NT2/D1 (cell line): ENCODE results near the gene PLCB4.

Source experiments
- DNase-seq: peaks from one replicate; pipeline ENCODE4 v3.0.0-alpha.2; 2011; ENCODE audit warnings: low read depth, low spot score
- H3K27me3 ChIP-seq: 2 replicates; pipeline ENCODE4 v1.6.0; 2011; ENCODE audit warnings: mild to moderate bottlenecking; ENCODE audit not compliant: insufficient read length, insufficient read depth
- H3K36me3 ChIP-seq: 2 replicates; pipeline ENCODE4 v1.6.1; 2011; ENCODE audit warnings: mild to moderate bottlenecking, low read length, mixed read lengths; ENCODE audit not compliant: insufficient read depth, insufficient read length
- H3K4me1 ChIP-seq: 2 replicates; pipeline ENCODE4 v1.5.1; 2011; ENCODE audit not compliant: insufficient read depth, insufficient read length
- H3K4me3 ChIP-seq: 2 replicates; pipeline ENCODE4 v1.5.1; 2011; ENCODE audit warnings: low read depth; ENCODE audit not compliant: insufficient read length
- H3K9ac ChIP-seq: 2 replicates; pipeline ENCODE4 v1.6.0; 2011; ENCODE audit warnings: low read depth; ENCODE audit not compliant: insufficient read length
- H3K9me3 ChIP-seq: 2 replicates; pipeline ENCODE4 v1.5.1; 2011; ENCODE audit warnings: mild to moderate bottlenecking, low read length; ENCODE audit not compliant: insufficient read depth
- SUZ12 ChIP-seq: IDR thresholded peaks from 2 replicates; pipeline ENCODE4 v1.6.1; 2011; ENCODE audit not compliant: insufficient read length, insufficient read depth; ENCODE audit errors: extremely low read depth
- YY1 ChIP-seq: IDR thresholded peaks from 2 replicates; pipeline ENCODE4 v1.6.1; 2011; ENCODE audit not compliant: insufficient read length, insufficient read depth
- ZNF274 ChIP-seq: IDR thresholded peaks from 2 replicates; pipeline ENCODE4 v1.6.1; 2011; ENCODE audit warnings: mild to moderate bottlenecking, low read depth, low read length

PLCB4 gene

DNA sequence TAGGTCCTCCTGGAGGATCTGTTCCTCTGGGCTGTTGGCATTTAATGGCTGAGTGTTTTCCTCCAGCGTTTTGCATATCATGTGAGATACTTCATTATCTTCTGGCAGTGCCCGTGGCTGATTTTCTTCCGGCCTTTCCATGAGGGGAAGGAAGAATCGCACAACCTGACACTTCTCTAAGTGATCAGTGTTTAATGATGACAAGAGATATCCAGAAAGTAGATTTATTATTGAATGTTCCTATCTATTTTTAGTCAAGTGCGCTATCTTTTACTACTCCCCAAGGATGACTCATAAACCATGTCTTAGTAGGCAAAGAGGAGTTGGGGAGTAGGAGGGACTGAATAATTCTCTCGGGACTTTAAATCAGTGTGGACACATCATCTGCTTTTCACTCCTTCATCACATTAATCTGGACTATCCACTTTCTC, 149.7 kb downstream of the PLCB4 start:
- no peak for DNase-seq
- H3K36me3 ChIP-seq, result no peaks in the 10 kb centered on the region
- no peak overlapping the region for H3K4me3 ChIP-seq
- no peaks in the 10 kb centered on the region for H3K4me1 ChIP-seq
- H3K9me3 ChIP-seq, result no peaks in the 10 kb centered on the region
- no peak overlapping the region for H3K9ac ChIP-seq
- no peaks in the 10 kb centered on the region for H3K27me3 ChIP-seq
- TF ChIP-seq SUZ12, result no peak
- no peak for TF ChIP-seq ZNF274
- no peak for TF ChIP-seq YY1

DNA sequence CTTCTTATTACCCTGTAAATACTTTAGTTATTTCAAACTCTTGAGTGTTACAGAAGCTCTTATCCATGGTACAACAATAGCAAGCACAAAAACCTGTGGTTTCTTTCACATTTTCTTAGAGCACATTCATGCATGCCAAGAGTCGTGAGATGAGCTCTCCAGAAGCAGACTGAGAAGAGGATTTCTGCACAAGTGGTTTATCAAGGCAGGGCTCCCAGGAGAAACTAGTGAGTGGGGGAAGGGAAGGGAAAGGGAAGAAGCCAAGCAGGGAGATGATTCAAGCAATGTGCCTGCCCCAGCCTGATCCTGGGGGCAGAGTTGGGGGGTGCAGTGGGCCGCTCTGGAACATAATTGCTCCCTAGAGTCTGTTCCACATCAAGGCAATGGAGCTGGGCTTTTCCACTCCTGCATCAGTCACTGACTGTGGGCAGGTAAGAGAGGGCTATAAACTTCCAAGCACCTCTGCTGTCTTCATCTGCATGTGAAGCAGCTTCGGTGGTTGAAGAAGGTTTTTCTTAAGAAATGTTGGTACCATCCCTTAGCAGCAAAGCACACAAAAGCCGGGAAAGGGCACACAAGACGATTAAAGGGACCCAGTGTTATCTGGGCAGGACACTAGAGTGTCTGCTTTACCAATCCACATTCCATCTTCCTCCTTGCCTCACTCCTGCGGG, 152.1 kb downstream of the PLCB4 start:
- H3K4me3 ChIP-seq, result no peak overlapping the region
- H3K4me1 ChIP-seq, result no peaks in the 10 kb centered on the region
- H3K27me3 ChIP-seq, result no peaks in the 10 kb centered on the region
- no peak for DNase-seq
- H3K9ac ChIP-seq, result no peak overlapping the region
- H3K9me3 ChIP-seq, result no peaks in the 10 kb centered on the region
- H3K36me3 ChIP-seq, result no peaks in the 10 kb centered on the region
- TF ChIP-seq YY1, result no peak
- no peak for TF ChIP-seq SUZ12
- no peak for TF ChIP-seq ZNF274

DNA sequence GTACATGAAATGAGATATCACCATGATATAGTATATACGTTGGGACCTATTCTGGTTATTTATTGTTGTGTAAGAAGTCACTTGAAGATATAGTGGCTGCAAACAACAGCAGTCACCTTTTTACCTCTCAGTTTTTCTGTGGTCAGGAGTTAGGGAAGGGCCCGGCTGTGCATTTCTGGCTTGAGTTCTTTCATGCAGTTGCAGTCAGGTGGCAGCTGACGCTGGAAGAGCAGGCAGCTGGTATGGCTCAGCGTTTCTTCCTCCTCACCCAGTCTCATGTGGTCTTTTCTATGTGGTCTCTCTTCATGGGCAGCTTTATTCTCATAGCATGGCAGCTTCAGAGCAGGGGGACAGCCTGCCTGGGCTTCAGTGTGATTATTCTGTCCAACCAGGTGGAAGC, 154.4 kb downstream of the PLCB4 start:
- no peak overlapping the region for H3K4me3 ChIP-seq
- no peak overlapping the region for H3K9ac ChIP-seq
- H3K27me3 ChIP-seq, result no peaks in the 10 kb centered on the region
- H3K36me3 ChIP-seq, result no peaks in the 10 kb centered on the region
- no peak for DNase-seq
- H3K4me1 ChIP-seq, result no peaks in the 10 kb centered on the region
- no peaks in the 10 kb centered on the region for H3K9me3 ChIP-seq
- TF ChIP-seq ZNF274, result no peak

DNA sequence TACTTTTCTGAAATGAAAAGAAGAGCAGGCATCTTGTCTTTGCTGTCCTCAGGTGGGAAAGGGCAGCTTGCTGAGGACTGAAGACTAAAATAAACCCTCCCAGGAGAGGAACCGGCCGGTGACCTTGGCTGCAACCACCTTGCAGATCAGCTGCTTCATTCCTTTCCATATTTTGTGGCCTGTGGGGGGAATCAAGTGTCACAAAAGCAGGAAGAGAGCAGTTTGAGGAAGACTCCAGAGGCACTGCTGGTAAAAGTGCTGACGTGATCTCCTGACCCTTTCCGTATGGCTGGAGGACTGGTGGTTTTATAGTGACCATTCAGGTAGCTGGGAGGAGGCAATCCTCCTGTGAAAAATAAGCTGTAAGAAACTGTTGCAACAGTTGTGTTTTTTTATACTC, 157.0 kb downstream of the PLCB4 start:
- Histone ChIP-seq H3K27me3 (no peaks in the 10 kb centered on the region), H3K9ac (no peak overlapping the region), H3K9me3 (no peaks in the 10 kb centered on the region), H3K4me1 (no peaks in the 10 kb centered on the region), H3K4me3 (no peak overlapping the region), H3K36me3 (no peaks in the 10 kb centered on the region)
- TF ChIP-seq SUZ12, result no peak
- TF ChIP-seq ZNF274, result no peak
- TF ChIP-seq YY1, result no peak
- DNase-seq, result no peak

DNA sequence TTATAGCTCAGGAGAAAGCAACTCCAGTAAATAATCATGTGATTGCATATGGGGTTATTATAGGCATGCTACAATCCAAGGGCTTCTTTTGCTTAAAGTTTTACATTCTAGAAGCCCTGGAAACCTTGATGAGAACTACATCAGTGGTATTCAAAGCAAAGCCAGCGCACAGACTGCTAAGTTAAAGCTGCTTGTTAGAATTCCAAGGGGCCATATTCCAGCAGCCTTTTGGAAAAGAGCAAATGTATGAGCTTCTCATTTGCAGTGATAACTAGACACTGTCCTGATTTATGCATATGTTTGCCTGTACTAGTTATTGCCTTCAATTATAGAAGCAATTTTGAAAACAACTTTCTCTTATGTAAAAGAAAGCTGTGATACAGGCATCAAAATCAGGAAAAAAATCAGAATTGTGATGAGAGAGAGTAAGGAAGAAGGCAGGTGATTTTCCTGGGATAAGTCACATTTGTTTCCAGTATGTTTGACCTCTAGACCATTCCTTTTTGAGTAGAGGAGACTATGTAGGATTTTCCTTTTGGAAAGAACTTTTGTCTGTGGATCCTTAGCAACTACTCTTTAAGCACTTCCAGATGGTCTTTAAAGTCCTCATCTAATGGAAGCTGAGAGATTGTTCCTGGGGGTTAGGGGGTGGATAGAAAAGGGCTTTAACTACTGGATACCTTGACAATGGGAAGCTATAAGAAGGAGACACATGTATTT, 159.2 kb downstream of the PLCB4 start:
- DNase-seq, result no peak
- H3K36me3 ChIP-seq, result no peaks in the 10 kb centered on the region
- no peak overlapping the region for H3K9ac ChIP-seq
- H3K9me3 ChIP-seq, result no peaks in the 10 kb centered on the region; the same call in 1 of the 2 replicates
- TF ChIP-seq ZNF274, result no peak
- TF ChIP-seq YY1, result no peak
- TF ChIP-seq SUZ12, result no peak
- no peaks in the 10 kb centered on the region for H3K27me3 ChIP-seq
- H3K4me1 ChIP-seq, result no peaks in the 10 kb centered on the region
- no peak overlapping the region for H3K4me3 ChIP-seq

DNA sequence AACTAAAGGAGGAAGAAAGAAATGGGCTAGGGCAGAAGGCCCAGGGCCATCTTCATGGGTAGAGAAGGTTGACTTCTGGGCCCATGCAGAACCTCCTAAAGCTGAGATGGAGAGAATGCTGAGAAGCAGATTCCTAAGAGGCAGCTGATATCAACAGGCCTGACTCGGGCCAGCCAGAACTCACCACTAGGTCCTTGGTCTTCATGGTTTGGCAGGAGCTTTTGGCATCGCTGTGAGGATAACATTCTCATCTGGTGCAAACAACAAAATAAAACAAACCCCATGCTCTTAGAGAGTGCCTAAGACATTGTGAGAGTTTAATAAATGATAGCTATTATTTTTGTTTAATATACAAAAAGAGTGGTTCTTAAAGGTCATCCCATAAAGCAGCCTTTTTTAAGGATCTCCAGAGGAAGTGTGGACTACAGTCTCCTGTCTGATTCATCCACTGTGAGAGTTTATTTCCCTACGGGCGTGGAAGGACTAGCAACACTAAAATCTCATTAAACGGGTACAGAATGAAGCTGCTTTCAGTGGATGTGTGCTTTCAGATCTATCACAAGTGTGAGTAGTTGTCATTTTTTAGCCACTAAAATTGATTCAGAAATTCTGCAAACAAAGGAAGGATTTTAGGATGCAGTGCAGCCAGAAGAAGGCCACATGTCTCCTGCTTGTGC, 160.0 kb downstream of the PLCB4 start:
- Histone ChIP-seq H3K9ac (no peak overlapping the region), H3K36me3 (no peaks in the 10 kb centered on the region), H3K27me3 (no peaks in the 10 kb centered on the region), H3K4me3 (no peak overlapping the region), H3K4me1 (no peaks in the 10 kb centered on the region), H3K9me3 (no peaks in the 10 kb centered on the region; the same call in 1 of the 2 replicates)
- no peak for DNase-seq
- TF ChIP-seq YY1 (no peak), SUZ12 (no peak)

DNA sequence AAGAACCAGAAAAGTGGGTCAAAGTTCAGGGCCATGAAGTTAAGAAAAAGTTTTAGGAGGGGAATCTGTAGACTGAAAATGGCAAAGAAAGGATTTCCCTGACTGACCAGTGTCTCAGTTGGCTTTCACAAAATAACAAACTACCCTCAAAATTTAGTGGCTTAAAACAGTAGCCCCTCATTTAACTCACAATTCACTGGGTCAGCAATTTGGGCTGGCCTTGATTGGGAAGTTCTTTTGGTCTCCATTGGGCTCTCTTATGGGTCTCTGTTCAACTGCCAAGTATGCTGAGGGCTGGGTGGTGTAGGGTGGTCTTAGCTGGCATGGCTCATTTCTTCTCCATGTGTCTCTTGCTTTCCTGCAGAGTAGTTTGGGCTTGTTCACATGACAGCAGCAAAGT, 161.5 kb downstream of the PLCB4 start:
- Histone ChIP-seq H3K36me3 (no peaks in the 10 kb centered on the region), H3K4me3 (no peak overlapping the region), H3K27me3 (no peaks in the 10 kb centered on the region), H3K9ac (no peak overlapping the region), H3K9me3 (peaks cover 7% of the 10 kb centered on the region), H3K4me1 (no peaks in the 10 kb centered on the region)
- TF ChIP-seq YY1 (no peak), ZNF274 (no peak), SUZ12 (no peak)
- no peak for DNase-seq

DNA sequence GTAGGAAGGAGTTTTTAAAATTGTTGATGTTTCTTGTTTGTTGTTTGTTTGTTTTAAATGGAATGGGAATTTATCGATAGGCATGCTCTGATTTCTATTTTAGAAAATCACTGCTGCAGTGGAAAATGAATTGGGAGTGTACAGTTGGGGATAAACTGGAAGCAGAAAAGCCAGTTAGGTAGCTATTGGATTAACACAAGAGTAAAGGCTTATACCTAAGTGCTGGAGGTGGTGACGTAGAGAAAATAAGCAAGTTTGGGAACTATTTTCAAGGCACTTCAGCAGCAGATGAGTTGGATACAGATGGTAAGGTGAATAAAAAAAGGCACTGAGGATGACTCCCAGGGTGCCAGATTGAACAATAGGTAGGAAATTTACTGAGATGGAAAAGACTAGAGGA, 164.9 kb downstream of the PLCB4 start:
- no peaks in the 10 kb centered on the region for H3K36me3 ChIP-seq
- H3K9ac ChIP-seq, result no peak overlapping the region
- no peaks in the 10 kb centered on the region for H3K27me3 ChIP-seq
- H3K4me3 ChIP-seq, result no peak overlapping the region
- DNase-seq, result no peak
- H3K4me1 ChIP-seq, result no peaks in the 10 kb centered on the region
- peaks cover 23% of the 10 kb centered on the region for H3K9me3 ChIP-seq
- TF ChIP-seq SUZ12 (no peak), YY1 (no peak), ZNF274 (no peak)
